KMS-11 (cell line): ENCODE results near the gene YWHAH.

Experiments used
- H2AFZ ChIP-seq: fragments of 200-600 bp; sonication (generic); 2 replicates; pipeline ENCODE4 v1.6.1; 2016; ENCODE audit warnings: antibody characterized with exemption, mixed run types, low read depth
- H3K27ac ChIP-seq: fragments of 200-600 bp; sonication (generic); 2 replicates; pipeline ENCODE4 v1.6.1; 2016; ENCODE audit warnings: mild to moderate bottlenecking, mixed run types
- H3K27me3 ChIP-seq: fragments of 200-600 bp; sonication (generic); 2 replicates; pipeline ENCODE4 v1.6.1; 2017; ENCODE audit warnings: mild to moderate bottlenecking, low read depth, mixed run types, moderate library complexity; ENCODE audit not compliant: insufficient read depth
- H3K36me3 ChIP-seq: fragments of 200-600 bp; sonication (generic); 2 replicates; pipeline ENCODE4 v1.6.1; 2017; ENCODE audit warnings: mild to moderate bottlenecking, mixed run types; ENCODE audit not compliant: insufficient read depth
- H3K4me1 ChIP-seq: fragments of 200-600 bp; sonication (generic); 2 replicates; pipeline ENCODE4 v1.6.1; 2016; ENCODE audit warnings: mild to moderate bottlenecking, low read depth, mixed run types; ENCODE audit not compliant: poor library complexity, severe bottlenecking
- H3K4me2 ChIP-seq: fragments of 200-600 bp; sonication (generic); 2 replicates; pipeline ENCODE4 v1.7.0; 2016; ENCODE audit warnings: mild to moderate bottlenecking, mixed run types
- H3K4me3 ChIP-seq: fragments of 200-600 bp; sonication (generic); IDR thresholded peaks from 2 replicates; pipeline ENCODE4 v1.6.1; 2017; ENCODE audit warnings: low read depth, low read length, mixed read lengths; ENCODE audit not compliant: insufficient read depth
- H3K79me2 ChIP-seq: fragments of 200-600 bp; sonication (generic); 2 replicates; pipeline ENCODE4 v1.6.1; 2016; ENCODE audit warnings: low read depth, mixed run types; ENCODE audit not compliant: insufficient read depth
- H3K9ac ChIP-seq: fragments of 200-600 bp; sonication (generic); 2 replicates; pipeline ENCODE4 v1.6.1; 2016; ENCODE audit warnings: mild to moderate bottlenecking, mixed run types
- H4K20me1 ChIP-seq: fragments of 200-600 bp; sonication (generic); 2 replicates; pipeline ENCODE4 v1.6.1; 2016; ENCODE audit warnings: mild to moderate bottlenecking, mixed run types; ENCODE audit not compliant: insufficient read depth
- CTCF ChIP-seq: fragments of 200-600 bp; sonication (generic); conservative IDR thresholded peaks from 2 replicates; pipeline ENCODE4 v1.6.1; 2017; ENCODE audit warnings: low read depth, mild to moderate bottlenecking, antibody characterized with exemption, low read length, moderate library complexity, mixed read lengths

The YWHAH gene

GRCh38 chr22:31957970-31958594, 13.7 kb downstream of the YWHAH start:
- H3K4me1 ChIP-seq = peaks cover 4% of the 10 kb centered on the region
- H2AFZ ChIP-seq = no peak overlapping the region
- H3K4me3 ChIP-seq = no peak overlapping the region
- no peak for TF ChIP-seq CTCF
- no peak overlapping the region for H3K27ac ChIP-seq
- peaks cover 24% of the 10 kb centered on the region for H4K20me1 ChIP-seq
- no peak overlapping the region for H3K9ac ChIP-seq
- H3K27me3 ChIP-seq = no peaks in the 10 kb centered on the region
- peaks cover 26% of the 10 kb centered on the region for H3K79me2 ChIP-seq
- no peak overlapping the region for H3K4me2 ChIP-seq
- H3K36me3 ChIP-seq = peaks cover 17% of the 10 kb centered on the region; the same call in 1 of the 2 replicates

- H3K4me2 ChIP-seq = no peak overlapping the region
- no peak overlapping the region for H2AFZ ChIP-seq
- no peak overlapping the region for H3K4me3 ChIP-seq
- no peak overlapping the region for H3K9ac ChIP-seq
- no peaks in the 10 kb centered on the region for H3K27me3 ChIP-seq
- H3K27ac ChIP-seq = no peak overlapping the region
- no peaks in the 10 kb centered on the region for H3K4me1 ChIP-seq
- no peak for TF ChIP-seq CTCF
- peaks cover 20% of the 10 kb centered on the region; the same call in 1 of the 2 replicates for H3K79me2 ChIP-seq
- H3K36me3 ChIP-seq = peaks cover 17% of the 10 kb centered on the region; the same call in 1 of the 2 replicates
- peaks cover 19% of the 10 kb centered on the region; the same call in 1 of the 2 replicates for H4K20me1 ChIP-seq
Observed at GRCh38 chr22:31958625-31959239, 14.4 kb downstream of the YWHAH start.

- peaks cover 17% of the 10 kb centered on the region; the same call in 1 of the 2 replicates for H3K36me3 ChIP-seq
- no peak for TF ChIP-seq CTCF
- no peak overlapping the region for H3K27ac ChIP-seq
- H3K27me3 ChIP-seq = no peaks in the 10 kb centered on the region
- no peak overlapping the region for H3K4me3 ChIP-seq
- H3K4me1 ChIP-seq = no peaks in the 10 kb centered on the region
- H2AFZ ChIP-seq = no peak overlapping the region
- no peak overlapping the region for H3K4me2 ChIP-seq
- no peak overlapping the region for H3K9ac ChIP-seq
- H3K79me2 ChIP-seq = peaks cover 5% of the 10 kb centered on the region; the same call in 1 of the 2 replicates
- H4K20me1 ChIP-seq = peaks cover 4% of the 10 kb centered on the region; the same call in 1 of the 2 replicates
Observed at GRCh38 chr22:31960767-31961166, 16.4 kb downstream of the YWHAH start.

GRCh38 chr22:31962387-31963125, 18.2 kb downstream of the YWHAH start:
- Histone ChIP-seq H3K27me3 (no peaks in the 10 kb centered on the region), H3K9ac (no peak overlapping the region), H4K20me1 (no peaks in the 10 kb centered on the region; the same call in 1 of the 2 replicates), H3K27ac (no peak overlapping the region), H2AFZ (no peak overlapping the region), H3K4me3 (no peak overlapping the region), H3K4me1 (no peaks in the 10 kb centered on the region), H3K79me2 (no peaks in the 10 kb centered on the region), H3K36me3 (no peaks in the 10 kb centered on the region; the same call in 1 of the 2 replicates), H3K4me2 (no peak overlapping the region)
- TF ChIP-seq CTCF = no peak
